ENCODE measurements around the gene TEX101.

GRCh38 chr19:43371909-43372308, 42.8 kb upstream of the TEX101 start:
- TF ChIP-seq EZH2 (IDR thresholded peaks at IDR 0.05; ENCODE audit: borderline replicate concordance, low read depth, low read length, severe bottlenecking), result no peak
- TF ChIP-seq, protein P1, sequence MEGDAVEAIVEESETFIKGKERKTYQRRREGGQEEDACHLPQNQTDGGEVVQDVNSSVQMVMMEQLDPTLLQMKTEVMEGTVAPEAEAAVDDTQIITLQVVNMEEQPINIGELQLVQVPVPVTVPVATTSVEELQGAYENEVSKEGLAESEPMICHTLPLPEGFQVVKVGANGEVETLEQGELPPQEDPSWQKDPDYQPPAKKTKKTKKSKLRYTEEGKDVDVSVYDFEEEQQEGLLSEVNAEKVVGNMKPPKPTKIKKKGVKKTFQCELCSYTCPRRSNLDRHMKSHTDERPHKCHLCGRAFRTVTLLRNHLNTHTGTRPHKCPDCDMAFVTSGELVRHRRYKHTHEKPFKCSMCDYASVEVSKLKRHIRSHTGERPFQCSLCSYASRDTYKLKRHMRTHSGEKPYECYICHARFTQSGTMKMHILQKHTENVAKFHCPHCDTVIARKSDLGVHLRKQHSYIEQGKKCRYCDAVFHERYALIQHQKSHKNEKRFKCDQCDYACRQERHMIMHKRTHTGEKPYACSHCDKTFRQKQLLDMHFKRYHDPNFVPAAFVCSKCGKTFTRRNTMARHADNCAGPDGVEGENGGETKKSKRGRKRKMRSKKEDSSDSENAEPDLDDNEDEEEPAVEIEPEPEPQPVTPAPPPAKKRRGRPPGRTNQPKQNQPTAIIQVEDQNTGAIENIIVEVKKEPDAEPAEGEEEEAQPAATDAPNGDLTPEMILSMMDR (IDR thresholded peaks at IDR 0.05; ENCODE audit: borderline replicate concordance, extremely low read depth, low read length, poor library complexity, severe bottlenecking), result no peak
